H1 (cell line): ENCODE data around the gene DHPS. TPM values are rescaled to one million over a fixed set of nuclear protein-coding genes. Genes with fewer than 3 reads are reported as not detected.

Experiments used
- CTCF ChIA-PET: fragments of 300-600 bp; sonication (Branson Sonifier 250); formaldehyde crosslinking; loops from one replicate; lab custom pipeline; 2021; ENCODE audit not compliant: partially characterized antibody; lab: Charles Lee
- POLR2A ChIA-PET: fragments of 300-600 bp; sonication (Branson Sonifier 250); formaldehyde crosslinking; loops from one replicate; lab custom pipeline; 2021; ENCODE audit warnings: inconsistent platforms; ENCODE audit not compliant: partially characterized antibody; lab: Charles Lee
- DNase-seq, 2 experiments: peaks; one replicate each; pipeline versions ENCODE4 v3.0.0 to v3.0.0-alpha.2; 2010 to 2022; ENCODE audit warnings: low spot score in 2 of 2, low read depth in 1 of 2, mixed read lengths in 1 of 2
- FAIRE-seq: peaks from 2 replicates; lab custom pipeline; 2011; peaks lifted over from hg19 to GRCh38; lab: Jason Lieb, UNC
- H2AFZ ChIP-seq: 2 replicates; pipeline ENCODE4 v1.8.1; 2012; ENCODE audit warnings: low read length, inconsistent platforms
- H2AK5ac ChIP-seq: 2 replicates; pipeline ENCODE4 v1.6.1; 2013; ENCODE audit warnings: low read depth, low read length
- H2BK120ac ChIP-seq: replicated peaks from 2 replicates; pipeline ENCODE3; 2013; ENCODE audit warnings: low read depth, low read length, inconsistent platforms
- H2BK12ac ChIP-seq: 2 replicates; pipeline ENCODE4 v1.6.1; 2013; ENCODE audit warnings: low read depth, low read length
- H2BK15ac ChIP-seq: 2 replicates; pipeline ENCODE4 v1.6.1; 2013; ENCODE audit warnings: low read length
- H2BK20ac ChIP-seq: 2 replicates; pipeline ENCODE4 v1.6.1; 2013; ENCODE audit warnings: low read length
- H2BK5ac ChIP-seq: 2 replicates; pipeline ENCODE4 v1.6.1; 2013; ENCODE audit warnings: low read depth, low read length
- H3K14ac ChIP-seq: 2 replicates; pipeline ENCODE4 v1.6.1; 2013; ENCODE audit warnings: inconsistent platforms; ENCODE audit not compliant: insufficient read length
- H3K18ac ChIP-seq: 2 replicates; pipeline ENCODE4 v1.6.1; 2013; ENCODE audit warnings: low read length; ENCODE audit errors: extremely low read depth
- H3K23ac ChIP-seq: 2 replicates; pipeline ENCODE4 v1.6.1; 2013; ENCODE audit warnings: inconsistent platforms; ENCODE audit not compliant: insufficient read length
- H3K23me2 ChIP-seq: 2 replicates; pipeline ENCODE4 v1.6.1; 2013; ENCODE audit warnings: low read depth, low read length
- H3K27ac ChIP-seq: 2 replicates; pipeline ENCODE4 v1.6.1; 2011; ENCODE audit warnings: low read depth, low read length, inconsistent platforms
- H3K27me3 ChIP-seq, 4 experiments: replicated peaks in 1 of 4; 1 replicate in 1 of 4; 2 replicates in 3 of 4; pipeline versions ENCODE4 v1.6.1 to v1.8.1; 2011 to 2013; ENCODE audit warnings: low read length in 3 of 4, mild to moderate bottlenecking in 3 of 4, inconsistent platforms in 2 of 4, mixed read lengths in 2 of 4, moderate library complexity in 1 of 4; ENCODE audit not compliant: control insufficient read depth in 3 of 4, insufficient read depth in 3 of 4; ENCODE audit errors: extremely low read depth in 1 of 4
- H3K36me3 ChIP-seq, 4 experiments: 2 replicates each; pipeline versions ENCODE4 v1.6.1 to v1.8.1; 2011 to 2013; ENCODE audit warnings: mild to moderate bottlenecking in 4 of 4, low read length in 3 of 4, moderate library complexity in 2 of 4, control low read depth in 1 of 4, inconsistent platforms in 1 of 4; ENCODE audit not compliant: insufficient read depth in 4 of 4, control insufficient read depth in 2 of 4
- H3K4ac ChIP-seq: replicated peaks from 2 replicates; pipeline ENCODE3; 2013; ENCODE audit warnings: low read length, low read depth, mixed read lengths, inconsistent platforms; ENCODE audit not compliant: insufficient read length
- H3K4me1 ChIP-seq, 4 experiments: replicated peaks in 1 of 4; 1 replicate in 1 of 4; 2 replicates in 3 of 4; pipeline versions ENCODE4 v1.6.1 to v1.8.1; 2011 to 2013; ENCODE audit warnings: low read length in 3 of 4, inconsistent platforms in 2 of 4, mixed read lengths in 1 of 4; ENCODE audit not compliant: insufficient read depth in 4 of 4, control insufficient read depth in 3 of 4
- H3K4me2 ChIP-seq, 2 experiments: 2 replicates each; pipeline versions ENCODE4 v1.6.1 to v1.8.1; 2011 to 2013; ENCODE audit warnings: low read depth in 2 of 2, low read length in 2 of 2, control low read depth in 1 of 2, inconsistent platforms in 1 of 2, mild to moderate bottlenecking in 1 of 2; ENCODE audit not compliant: insufficient read depth in 1 of 2
- H3K4me3 ChIP-seq, 4 experiments: fragments of 200-600, 300-600 bp in 1 of 4; sonication (generic), shearing (Covaris generic), sonication (Bioruptor Twin) in 1 of 4; 2 replicates each; pipeline versions ENCODE4 v1.5.1 to v1.8.1; 2011 to 2016; ENCODE audit warnings: low read length in 4 of 4, low read depth in 3 of 4, control low read depth in 2 of 4, inconsistent platforms in 2 of 4, mild to moderate bottlenecking in 2 of 4, mixed read lengths in 1 of 4, moderate library complexity in 1 of 4; ENCODE audit not compliant: insufficient read depth in 2 of 4; ENCODE audit errors: extremely low read depth in 1 of 4
- H3K56ac ChIP-seq: replicated peaks from 2 replicates; pipeline ENCODE3; 2013; ENCODE audit warnings: low read depth, mild to moderate bottlenecking, mixed read lengths, low read length, inconsistent platforms; ENCODE audit not compliant: insufficient read length
- H3K79me1 ChIP-seq: 2 replicates; pipeline ENCODE4 v1.6.1; 2013; ENCODE audit warnings: low read depth, low read length, control low read depth
- H3K79me2 ChIP-seq, 2 experiments: 2 replicates each; pipeline versions ENCODE4 v1.6.1 to v1.8.1; 2012 to 2013; ENCODE audit warnings: low read length in 2 of 2, mild to moderate bottlenecking in 2 of 2, inconsistent platforms in 1 of 2; ENCODE audit not compliant: insufficient read depth in 2 of 2, control insufficient read depth in 1 of 2
- H3K9ac ChIP-seq, 4 experiments: replicated peaks in 1 of 4; 1 replicate in 1 of 4; 2 replicates in 3 of 4; pipeline versions ENCODE4 v1.6.1 to v1.8.1; 2011 to 2013; ENCODE audit warnings: low read depth in 3 of 4, low read length in 3 of 4, control low read depth in 2 of 4, mild to moderate bottlenecking in 2 of 4, moderate library complexity in 2 of 4, inconsistent platforms in 1 of 4; ENCODE audit errors: extremely low read depth in 1 of 4
- H3K9me3 ChIP-seq, 2 experiments: 2 replicates each; pipeline versions ENCODE4 v1.6.1 to v1.8.1; 2012 to 2013; ENCODE audit warnings: mild to moderate bottlenecking in 2 of 2, moderate library complexity in 2 of 2, control low read depth in 1 of 2, inconsistent platforms in 1 of 2, low read depth in 1 of 2, low read length in 1 of 2, mixed read lengths in 1 of 2; ENCODE audit not compliant: insufficient read depth in 2 of 2
- H4K20me1 ChIP-seq, 2 experiments: replicated peaks in 1 of 2; 2 replicates each; pipeline versions ENCODE3 to v1.8.1; 2011 to 2013; ENCODE audit warnings: inconsistent platforms in 2 of 2, low read length in 2 of 2, mild to moderate bottlenecking in 1 of 2; ENCODE audit not compliant: insufficient read depth in 2 of 2, control insufficient read depth in 1 of 2
- H4K5ac ChIP-seq: 2 replicates; pipeline ENCODE4 v1.6.1; 2013; ENCODE audit warnings: low read length, low read depth, mixed read lengths, inconsistent platforms; ENCODE audit not compliant: insufficient read length
- H4K8ac ChIP-seq: 2 replicates; pipeline ENCODE4 v1.8.0; 2013; ENCODE audit warnings: mild to moderate bottlenecking, moderate library complexity, low read length, inconsistent platforms; ENCODE audit not compliant: insufficient read depth; ENCODE audit errors: extremely low read depth
- H4K91ac ChIP-seq: replicated peaks from 2 replicates; pipeline ENCODE3; 2013; ENCODE audit warnings: low read length, mixed read lengths, inconsistent platforms; ENCODE audit not compliant: insufficient read length
- ASH2L ChIP-seq: fragments of 200-600, 300-600 bp; sonication (generic); IDR thresholded peaks from one replicate; pipeline ENCODE4 v1.7.1; 2017; ENCODE audit warnings: low read length
- CEBPB ChIP-seq: IDR thresholded peaks from 2 replicates; pipeline ENCODE4 v1.6.1; 2012; ENCODE audit warnings: low read depth, low read length
- POLR2A ChIP-seq, 2 experiments: IDR thresholded peaks; 1 replicate in 1 of 2; 2 replicates in 1 of 2; pipeline ENCODE4 v1.6.1; 2011; ENCODE audit warnings: low read depth in 2 of 2, low read length in 2 of 2, mild to moderate bottlenecking in 2 of 2; ENCODE audit errors: control extremely low read depth in 1 of 2
- SP2 ChIP-seq: IDR thresholded peaks from 2 replicates; pipeline ENCODE4 v1.6.1; 2012; ENCODE audit warnings: mild to moderate bottlenecking, low read length, inconsistent platforms
- WGBS, 2 experiments: shearing (Covaris generic) in 1 of 2; methylation state at CpG; one replicate each; pipeline versions ENCODE4 v1.1.6 to v1.1.7; 2013 to 2015; ENCODE audit warnings: low lambda C conversion rate in 2 of 2, mixed read lengths in 2 of 2, inconsistent platforms in 1 of 2, low coverage in 1 of 2, missing lambda C conversion rate in 1 of 2; ENCODE audit not compliant: insufficient replicate concordance in 2 of 2, insufficient coverage in 1 of 2, insufficient read length in 1 of 2; ENCODE audit errors: extremely low coverage in 1 of 2, missing lambda C conversion rate in 1 of 2; 5-methylcytosine and 5-hydroxymethylcytosine counted together
- polyA plus RNA-seq, 7 experiments: library from polyadenylated mRNA; depleted of rRNA in 3 of 7; stranded (reverse) in 5 of 7; unstranded in 2 of 7; fragments of >200 nt in 5 of 7; fragments of 200-250 nt in 2 of 7; gene quantifications; 1 replicate in 5 of 7; 2 replicates in 1 of 7; 4 replicates in 1 of 7; pipeline versions ENCODE4 v1.2.1 to v1.2.3, GENCODE V29; 2011 to 2013; ENCODE audit warnings: missing spikeins in 2 of 7, mixed read lengths in 2 of 7
- total RNA-seq: library from RNA; stranded (reverse); fragmentation: NEBNext Ultra II Directional; extraction: Animal tissue kit (Norgen Biotek cat#: 25700); gene quantifications from 2 replicates; pipeline ENCODE4 v1.2.1, GENCODE V29; 2021

DHPS gene
- total and polyA plus RNA-seq, 2 of the 8 experiments (the other 6 are each of a cell fraction or from before 2014, with no cell fraction given) = 86.6 to 99.6 TPM

DNA sequence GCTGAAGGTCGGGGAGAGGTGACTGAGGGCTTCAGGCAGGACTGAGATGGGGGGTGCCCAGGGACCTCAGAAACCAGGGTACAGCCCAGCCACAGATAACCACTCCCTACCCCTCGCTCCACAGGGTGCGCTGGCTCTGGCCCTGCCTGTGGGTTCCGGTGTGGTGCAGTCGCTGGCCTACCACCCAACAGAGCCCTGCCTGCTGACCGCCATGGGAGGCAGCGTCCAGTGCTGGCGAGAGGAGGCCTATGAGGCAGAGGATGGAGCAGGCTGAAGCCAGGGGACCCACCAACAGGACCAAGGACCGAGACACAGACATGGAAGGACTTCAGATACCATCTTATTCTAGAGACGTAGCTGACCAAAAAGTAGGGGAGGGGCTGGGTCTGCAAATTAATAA is 6.3 kb downstream of the DHPS start:
- no peaks in the 10 kb centered on the region; a peak in 1 of 4 replicates for H3K9me3 ChIP-seq
- no peak overlapping the region for H4K8ac ChIP-seq
- H4K20me1 ChIP-seq = peaks cover 3 to 23% of the 10 kb centered on the region in 2 experiments
- no peak overlapping the region for H2AFZ ChIP-seq
- 0 out of 3 replicates have a peak, but pooled peaks of 1 of the 2 experiments have one; percentile 18 for TF ChIP-seq POLR2A (IDR thresholded peaks at IDR 0.05; ENCODE audit: control extremely low read depth in 1 of 2, low read depth in 2 of 2, low read length in 2 of 2)
- TF ChIP-seq SP2 = no peak
- TF ChIP-seq ASH2L = no peak
- no peak for TF ChIP-seq CEBPB
- H3K27me3 ChIP-seq = no peaks in the 10 kb centered on the region
- H3K79me2 ChIP-seq = peaks cover 0 to 12% of the 10 kb centered on the region in 2 experiments; a peak in 2 of 4 replicates
- H2BK5ac ChIP-seq = no peak overlapping the region
- DNase-seq (no peak), FAIRE-seq (no peak)
- no peak overlapping the region for H3K4me3 ChIP-seq
- no peak overlapping the region for H2BK12ac ChIP-seq
- no peak overlapping the region for H3K4me2 ChIP-seq
- CTCF ChIA-PET = interaction anchor here (2.3 to 3.5 kb wide), 2 partner anchors 10 to 18 kb away, joined by 8 to 20 read pairs; no protein-coding TSS in a partner anchor
- no peak overlapping the region for H3K4ac ChIP-seq
- peaks cover 36 to 57% (median 52%) of the 10 kb centered on the region in 4 experiments for H3K36me3 ChIP-seq
- no peak overlapping the region for H3K27ac ChIP-seq
- H3K56ac ChIP-seq = no peak overlapping the region
- no peak overlapping the region for H3K23ac ChIP-seq
- 0 out of 2 replicates have a peak, but pooled peaks cover under 1% of the 10 kb centered on the region for H3K23me2 ChIP-seq
- no peaks in the 10 kb centered on the region; a peak in 1 of 7 replicates for H3K4me1 ChIP-seq
- no peak overlapping the region for H2BK120ac ChIP-seq
- WGBS, 2 experiments = 96% methylated on average over 9 of the region's 10 CpGs; no CpG with 5 or more reads in 1 of the 2 experiments
- peaks cover 9% of the 10 kb centered on the region; the same call in 1 of the 2 replicates for H3K79me1 ChIP-seq
- no peak overlapping the region for H4K91ac ChIP-seq
- H3K14ac ChIP-seq = no peak overlapping the region
- H2AK5ac ChIP-seq = no peak overlapping the region
- no peak overlapping the region for H3K18ac ChIP-seq
- no peak overlapping the region for H2BK20ac ChIP-seq
- POLR2A ChIA-PET = interaction anchor here (0.9 to 4.4 kb wide), 4 partner anchors 9 to 51 kb away, joined by 3 to 31 read pairs (median 4); partner anchors contain the start of genes MAN2B1 and WDR83
- H4K5ac ChIP-seq = no peak overlapping the region
- H2BK15ac ChIP-seq = no peak overlapping the region
- H3K9ac ChIP-seq = no peak overlapping the region
